Occipital lobe (tissue), 2 donors: ENCODE results near the gene SLC26A8. TPM values are rescaled to one million over a fixed set of nuclear protein-coding genes. Genes with fewer than 3 reads are reported as not detected.
"Not testable (repeated sequence)": the region's sequence is repeated elsewhere in the genome, so short reads cannot be mapped to it uniquely, and the experiment has no call there.

Source experiments
- DNase-seq: peaks from one replicate; lab custom pipeline; 2025; lab: John Stamatoyannopoulos, UW
- total RNA-seq: library from RNA; depleted of rRNA; stranded (reverse); fragments of >200 nt; gene quantifications from one replicate; pipeline ENCODE4 v1.2.3, GENCODE V29; 2014

Gene SLC26A8
- total RNA-seq, 1 donor from 2014 or later: 5.3 TPM

GRCh38 chr6:35954333-35954732 is 70.1 kb downstream of the SLC26A8 start:
- no peak for DNase-seq

GRCh38 chr6:35948725-35949124 is 75.7 kb downstream of the SLC26A8 start:
- DNase-seq: no peak

- no peak for DNase-seq
Observed at GRCh38 chr6:35945650-35946025, 78.8 kb downstream of the SLC26A8 start.

GRCh38 chr6:35943390-35943789 is 81.1 kb downstream of the SLC26A8 start:
- no peak for DNase-seq

DNA sequence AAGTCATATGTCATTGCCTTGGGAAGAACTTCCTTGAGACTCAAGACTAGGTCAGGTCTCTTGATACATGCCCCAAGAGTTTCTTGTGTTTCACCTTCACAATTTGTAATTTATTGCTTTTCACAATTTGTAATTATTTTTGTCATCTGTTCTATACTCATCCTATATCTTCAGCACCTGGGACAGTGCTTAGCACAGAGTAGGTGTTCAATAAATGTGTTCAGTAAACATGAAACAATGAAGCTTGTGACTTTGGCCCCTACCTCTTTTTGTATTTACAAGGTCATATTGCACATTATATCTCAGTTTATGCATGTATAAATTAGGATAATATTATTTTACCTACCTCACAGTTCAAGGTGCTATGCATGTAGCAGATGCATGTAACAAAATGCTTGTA is 82.1 kb downstream of the SLC26A8 start:
- no peak for DNase-seq

- not testable (repeated sequence) for DNase-seq
Observed at GRCh38 chr6:35941170-35941569, 83.3 kb downstream of the SLC26A8 start.

DNA sequence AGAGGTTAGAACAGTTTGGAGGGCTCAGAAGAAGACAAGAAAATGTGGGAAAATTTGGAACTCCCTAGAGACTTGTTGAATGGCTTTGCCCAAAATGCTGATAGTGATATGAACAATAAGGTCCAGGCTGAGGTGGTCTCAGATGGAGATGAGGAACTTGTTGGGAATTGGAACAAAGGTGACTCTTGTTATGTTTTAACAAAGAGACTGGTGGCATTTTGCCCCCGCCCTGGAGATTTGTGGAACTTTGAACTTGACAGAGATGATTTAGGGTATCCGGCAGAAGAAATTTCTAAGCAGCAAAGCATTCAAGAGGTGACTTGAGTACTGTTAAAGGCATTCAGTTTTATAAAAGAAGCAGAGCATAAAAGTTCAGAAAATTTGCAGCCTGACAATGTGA is 84.4 kb downstream of the SLC26A8 start:
- DNase-seq: not testable (repeated sequence)

- DNase-seq: not testable (repeated sequence)
Observed at GRCh38 chr6:35939259-35939658, 85.2 kb downstream of the SLC26A8 start.

GRCh38 chr6:35936681-35937359 is 87.6 kb downstream of the SLC26A8 start:
- no peak for DNase-seq

DNA sequence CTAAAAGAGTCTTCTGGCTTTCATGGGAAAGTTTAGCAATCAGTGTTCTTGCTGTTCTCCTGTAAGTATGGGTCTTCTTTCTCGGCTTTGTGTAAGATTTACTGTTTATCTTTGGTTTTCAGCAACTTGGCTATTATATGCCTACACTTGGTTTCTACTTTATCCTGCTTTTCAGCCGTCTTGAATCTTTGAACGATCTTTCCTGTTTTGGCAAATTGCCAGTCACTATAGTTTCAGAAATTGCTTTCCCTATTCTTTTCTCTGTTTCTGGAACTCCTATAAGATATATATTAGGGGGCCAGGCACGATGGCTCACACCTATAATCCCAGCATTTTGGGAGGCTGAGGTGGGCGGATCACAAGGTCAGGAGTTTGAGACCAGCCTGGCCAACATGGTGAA is 89.0 kb downstream of the SLC26A8 start:
- no peak for DNase-seq

DNA sequence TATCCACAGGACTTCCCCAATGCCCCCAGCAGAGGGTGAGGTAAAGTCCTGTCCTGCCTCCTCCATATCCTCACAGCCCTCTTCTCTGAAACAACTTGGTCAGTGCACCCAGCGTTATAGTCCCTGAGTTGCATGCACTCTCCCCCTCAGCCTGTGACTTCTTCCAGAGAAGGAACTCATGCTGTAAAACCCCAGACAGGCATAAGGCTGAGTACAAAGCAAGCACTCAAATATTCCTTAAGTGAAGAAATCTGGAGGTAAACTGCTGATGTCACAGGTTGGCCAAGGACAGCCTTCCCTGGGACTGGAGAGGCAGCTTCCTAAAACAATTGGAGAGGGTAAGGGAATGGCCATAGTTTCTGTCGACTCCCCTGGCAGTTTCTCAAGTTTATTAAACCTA is 90.6 kb downstream of the SLC26A8 start:
- DNase-seq: no peak

GRCh38 chr6:35931873-35932272 is 92.6 kb downstream of the SLC26A8 start:
- not testable (repeated sequence) for DNase-seq

- no peak for DNase-seq
Observed at GRCh38 chr6:35931120-35931561, 93.3 kb downstream of the SLC26A8 start.

DNA sequence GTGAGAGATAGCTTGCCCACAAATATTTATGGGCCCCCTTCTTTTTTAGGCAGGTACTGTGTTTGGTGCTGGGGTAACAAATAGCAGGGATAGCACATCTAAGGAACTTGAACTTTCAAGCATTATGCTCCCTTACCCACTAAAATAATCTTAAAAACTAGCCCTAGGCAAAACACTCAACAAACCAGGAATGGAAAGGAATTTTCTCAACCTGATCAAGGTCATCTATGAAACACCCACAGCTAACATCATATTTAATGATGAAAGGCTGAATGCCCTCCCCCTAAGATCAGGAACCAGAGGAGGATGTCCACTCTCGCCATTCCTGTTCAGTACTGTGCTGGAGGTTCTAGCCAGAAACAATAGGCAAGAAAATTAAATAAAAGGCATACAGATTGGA is 94.8 kb downstream of the SLC26A8 start:
- DNase-seq: no peak

DNA sequence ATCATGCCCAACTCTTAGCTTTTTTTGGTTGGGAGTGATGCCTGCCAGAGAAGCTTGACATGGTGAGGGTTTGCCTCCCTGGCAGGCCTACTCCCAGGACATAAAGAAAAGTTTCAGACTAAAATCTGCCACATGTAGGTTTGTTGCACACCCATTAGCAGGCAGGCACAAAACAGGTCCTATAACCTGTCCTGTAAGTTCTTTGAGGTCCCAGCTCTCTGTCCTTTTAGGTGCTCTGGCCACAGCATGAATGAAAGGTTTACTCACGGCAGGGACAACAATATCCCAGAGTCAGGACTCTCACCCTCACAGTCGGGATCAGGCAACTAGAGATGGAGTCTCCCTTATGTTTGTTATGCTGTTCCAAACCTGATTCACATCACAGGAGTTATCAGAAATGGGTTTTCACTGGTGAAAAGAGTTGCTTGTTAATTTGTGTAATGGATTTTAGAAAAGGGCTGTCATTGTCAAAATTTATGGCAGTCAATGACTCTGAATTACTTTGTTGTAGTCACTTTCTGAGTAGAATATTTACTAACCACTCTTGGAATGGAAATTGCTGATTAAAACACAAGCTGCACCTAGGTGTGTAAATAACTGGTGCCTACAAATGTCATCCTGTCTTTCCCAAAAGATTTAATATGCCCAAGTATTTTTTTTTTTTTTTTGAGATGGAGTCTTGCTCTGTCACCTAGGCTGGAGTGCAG is 97.8 kb downstream of the SLC26A8 start:
- no peak for DNase-seq

- DNase-seq: no peak
Observed at GRCh38 chr6:35925961-35926360, 98.5 kb downstream of the SLC26A8 start.

GRCh38 chr6:35924146-35924545 is 100.3 kb downstream of the SLC26A8 start:
- DNase-seq: no peak

- no peak for DNase-seq
Observed at GRCh38 chr6:35922139-35922554, 102.3 kb downstream of the SLC26A8 start.

DNA sequence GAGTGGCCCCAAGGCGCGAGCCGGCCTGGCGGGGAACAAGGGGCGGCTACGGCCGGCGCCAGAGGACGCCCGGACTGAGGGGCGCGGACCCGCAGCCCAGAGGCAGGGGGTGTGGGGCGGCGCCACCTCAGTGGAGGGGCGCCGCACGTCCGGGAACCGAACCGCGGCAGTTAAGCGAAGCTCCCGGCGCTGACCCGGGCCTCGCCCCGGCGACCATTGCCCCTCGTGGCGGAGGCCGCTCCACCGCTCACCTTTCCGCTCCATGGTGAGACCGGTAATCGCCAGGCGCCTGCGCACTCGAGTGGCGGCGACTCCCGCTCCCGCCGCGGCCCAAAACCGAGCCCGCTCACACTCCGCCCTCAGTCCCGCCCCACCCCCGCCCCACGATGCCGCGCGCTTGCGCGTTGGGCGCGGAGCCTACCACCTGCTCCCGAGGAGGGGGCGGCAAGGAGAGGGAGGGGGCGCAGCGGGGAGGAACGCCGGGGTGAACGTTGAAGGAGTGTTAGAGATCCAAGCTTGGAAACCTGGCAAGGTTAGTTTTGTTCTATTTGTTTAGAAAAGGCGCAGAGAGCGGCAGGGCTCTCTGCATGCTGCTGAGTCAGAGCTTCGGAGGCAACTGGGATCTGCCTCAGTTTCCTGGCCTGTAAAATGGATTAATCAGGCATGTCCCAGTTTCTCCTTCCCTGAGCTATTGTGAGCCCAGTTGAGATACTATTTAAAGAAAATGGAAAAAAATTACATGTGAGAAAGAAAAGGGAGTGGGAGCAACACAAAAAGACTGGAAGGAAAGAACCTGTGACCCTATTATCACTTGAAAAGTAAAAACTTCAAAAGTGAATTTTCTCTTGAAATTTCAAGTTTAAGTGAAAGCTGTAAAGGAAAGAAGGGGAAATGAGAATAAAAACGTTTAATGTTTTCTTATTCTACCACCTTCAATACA is 103.4 kb downstream of the SLC26A8 start, which contains the start of gene SRPK1:
Gene SRPK1, minus strand, starts transcription at position 306 of the 940 bp plus-strand sequence. Its CDS starts 42 bp downstream, at position 264.
- peak; percentile 87 for DNase-seq

DNA sequence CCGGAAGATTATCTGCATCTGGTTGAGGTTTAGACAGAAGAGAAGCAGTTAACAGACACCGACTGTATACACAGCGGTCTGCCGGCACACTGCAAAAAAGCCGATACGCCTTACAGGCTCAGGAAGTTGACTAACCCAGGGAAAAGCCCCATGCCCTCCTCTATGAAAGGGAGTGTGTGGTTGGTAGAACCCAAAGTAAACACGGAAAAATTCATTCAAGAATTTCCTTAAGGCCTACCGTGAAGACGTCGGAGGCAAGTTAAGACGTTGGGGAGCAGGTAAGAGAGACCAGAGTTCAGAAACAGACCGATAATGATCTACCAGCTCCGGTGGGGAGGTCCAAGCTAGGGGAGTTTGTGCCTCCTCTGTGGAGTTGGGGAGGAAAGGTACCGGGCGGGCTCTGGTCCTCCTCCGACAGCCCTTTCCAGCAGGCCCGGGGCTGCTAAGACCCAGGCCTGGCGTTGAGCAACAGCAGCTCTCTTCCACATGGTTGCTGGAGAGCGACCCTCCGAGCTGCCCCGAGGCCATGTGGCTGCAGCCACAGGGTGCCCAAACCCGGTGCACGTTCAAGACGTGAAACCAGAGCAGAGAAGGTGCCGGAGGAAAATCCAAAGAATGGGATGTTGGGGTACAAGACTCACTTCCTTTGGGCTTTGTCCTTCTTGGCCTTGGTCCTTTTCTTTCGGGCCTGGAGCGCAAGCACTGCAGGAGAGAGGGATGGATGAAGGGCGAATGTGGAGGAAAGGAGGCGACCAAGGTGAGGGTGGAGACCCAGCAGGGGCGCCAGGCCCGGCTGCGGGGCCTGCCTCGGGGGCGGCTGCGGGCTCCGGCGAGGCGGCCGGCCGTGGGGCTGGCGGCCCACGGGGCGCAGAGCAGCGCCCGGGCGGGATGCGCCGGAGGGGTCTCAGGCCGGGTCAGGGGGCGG is 104.4 kb downstream of the SLC26A8 start:
- no peak for DNase-seq
